DND-41 (cell line): ENCODE measurements around the gene FARP1.

Experiments used
- ATAC-seq: fragments of 200-7000 bp; cut with Tn5 transposase; 3 replicates; pipeline ENCODE4 v1.9.1; 2021; ENCODE audit warnings: low read depth; ENCODE audit not compliant: insufficient read depth
- DNase-seq: peaks from one replicate; pipeline ENCODE4 v3.0.0-alpha.2; 2020
- H2AFZ ChIP-seq: 2 replicates; pipeline ENCODE4 v1.6.0; 2012; ENCODE audit warnings: low read depth, low read length
- H3K27ac ChIP-seq: 2 replicates; pipeline ENCODE4 v1.5.1; 2012; ENCODE audit warnings: low read length, inconsistent platforms
- H3K27me3 ChIP-seq: fragments of 200-600 bp; sonication (generic); 2 replicates; pipeline ENCODE4 v1.6.0; 2012; ENCODE audit warnings: low read length, mild to moderate bottlenecking, inconsistent platforms; ENCODE audit not compliant: insufficient read depth, poor library complexity
- H3K36me3 ChIP-seq: 2 replicates; pipeline ENCODE4 v1.5.1; 2012; ENCODE audit warnings: low read length, inconsistent platforms; ENCODE audit not compliant: insufficient read depth
- H3K4me1 ChIP-seq: 2 replicates; pipeline ENCODE4 v1.5.1; 2012; ENCODE audit warnings: mild to moderate bottlenecking, low read length; ENCODE audit not compliant: insufficient read depth
- H3K4me2 ChIP-seq: 2 replicates; pipeline ENCODE4 v1.6.0; 2012; ENCODE audit warnings: mild to moderate bottlenecking, moderate library complexity, low read length, inconsistent platforms; ENCODE audit not compliant: insufficient read depth
- H3K4me3 ChIP-seq, 2 experiments: fragments of 200-600 bp in 1 of 2; shearing (Covaris generic) in 1 of 2; 2 replicates each; pipeline ENCODE4 v1.5.1; 2012 to 2016; ENCODE audit warnings: inconsistent platforms in 2 of 2, low read length in 2 of 2, mild to moderate bottlenecking in 2 of 2, low read depth in 1 of 2, moderate library complexity in 1 of 2
- H3K79me2 ChIP-seq: 2 replicates; pipeline ENCODE4 v1.6.0; 2012; ENCODE audit warnings: low read length, inconsistent platforms; ENCODE audit not compliant: insufficient read depth
- H3K9ac ChIP-seq: 2 replicates; pipeline ENCODE4 v1.6.0; 2012; ENCODE audit warnings: low read depth, mild to moderate bottlenecking, inconsistent platforms, low read length, moderate library complexity
- H3K9me3 ChIP-seq: 2 replicates; pipeline ENCODE4 v1.5.1; 2012; ENCODE audit warnings: low read length, moderate library complexity, mild to moderate bottlenecking, inconsistent platforms; ENCODE audit not compliant: insufficient read depth, severe bottlenecking
- H4K20me1 ChIP-seq: 2 replicates; pipeline ENCODE4 v1.6.0; 2012; ENCODE audit warnings: low read length; ENCODE audit not compliant: insufficient read depth
- EZH2 ChIP-seq: IDR thresholded peaks from 3 replicates; pipeline ENCODE4 v1.6.1; 2012; ENCODE audit warnings: borderline replicate concordance, low read depth, mild to moderate bottlenecking, moderate library complexity, low read length, inconsistent platforms; ENCODE audit not compliant: severe bottlenecking
- TF ChIP-seq, protein P1 (sequence below): IDR thresholded peaks from 2 replicates; pipeline ENCODE4 v1.5.1; 2012; ENCODE audit warnings: borderline replicate concordance, low read length, moderate library complexity, mild to moderate bottlenecking; ENCODE audit not compliant: poor library complexity, severe bottlenecking; ENCODE audit errors: extremely low read depth

Gene FARP1

DNA sequence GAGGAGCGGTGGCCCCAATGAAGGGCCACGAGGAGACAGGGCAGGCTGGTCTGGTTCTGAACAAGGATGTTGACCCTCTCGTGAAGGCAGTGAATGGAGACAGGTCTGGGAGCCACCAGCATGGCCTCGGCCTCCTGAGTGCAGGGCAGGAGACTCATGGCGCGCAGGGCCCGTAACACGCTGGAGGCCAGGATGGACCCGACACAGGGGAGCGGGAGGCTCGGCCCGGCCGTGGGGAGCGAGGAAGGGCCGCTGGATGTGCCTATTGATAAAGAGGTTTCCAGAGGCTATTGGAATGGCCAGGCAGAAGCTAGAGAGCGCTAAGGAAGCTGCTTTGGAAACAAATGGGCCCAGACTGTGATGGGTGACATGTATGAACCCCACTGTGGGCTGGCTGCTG, 301.5 kb downstream of the FARP1 start:
- H3K4me2 ChIP-seq: no peak overlapping the region
- H3K27ac ChIP-seq: no peak overlapping the region
- H3K9ac ChIP-seq: no peak overlapping the region
- ATAC-seq (no peak), DNase-seq (no peak)
- no peak overlapping the region for H2AFZ ChIP-seq
- no peaks in the 10 kb centered on the region for H3K27me3 ChIP-seq
- H3K4me3 ChIP-seq: no peak overlapping the region
- H3K79me2 ChIP-seq: no peaks in the 10 kb centered on the region
- TF ChIP-seq, protein P1, sequence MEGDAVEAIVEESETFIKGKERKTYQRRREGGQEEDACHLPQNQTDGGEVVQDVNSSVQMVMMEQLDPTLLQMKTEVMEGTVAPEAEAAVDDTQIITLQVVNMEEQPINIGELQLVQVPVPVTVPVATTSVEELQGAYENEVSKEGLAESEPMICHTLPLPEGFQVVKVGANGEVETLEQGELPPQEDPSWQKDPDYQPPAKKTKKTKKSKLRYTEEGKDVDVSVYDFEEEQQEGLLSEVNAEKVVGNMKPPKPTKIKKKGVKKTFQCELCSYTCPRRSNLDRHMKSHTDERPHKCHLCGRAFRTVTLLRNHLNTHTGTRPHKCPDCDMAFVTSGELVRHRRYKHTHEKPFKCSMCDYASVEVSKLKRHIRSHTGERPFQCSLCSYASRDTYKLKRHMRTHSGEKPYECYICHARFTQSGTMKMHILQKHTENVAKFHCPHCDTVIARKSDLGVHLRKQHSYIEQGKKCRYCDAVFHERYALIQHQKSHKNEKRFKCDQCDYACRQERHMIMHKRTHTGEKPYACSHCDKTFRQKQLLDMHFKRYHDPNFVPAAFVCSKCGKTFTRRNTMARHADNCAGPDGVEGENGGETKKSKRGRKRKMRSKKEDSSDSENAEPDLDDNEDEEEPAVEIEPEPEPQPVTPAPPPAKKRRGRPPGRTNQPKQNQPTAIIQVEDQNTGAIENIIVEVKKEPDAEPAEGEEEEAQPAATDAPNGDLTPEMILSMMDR: no peak
- TF ChIP-seq EZH2: no peak
- no peaks in the 10 kb centered on the region for H3K9me3 ChIP-seq
- H4K20me1 ChIP-seq: peaks cover 5% of the 10 kb centered on the region
- peaks cover 7% of the 10 kb centered on the region for H3K4me1 ChIP-seq
- H3K36me3 ChIP-seq: peaks cover 17% of the 10 kb centered on the region; the same call in 1 of the 2 replicates

DNA sequence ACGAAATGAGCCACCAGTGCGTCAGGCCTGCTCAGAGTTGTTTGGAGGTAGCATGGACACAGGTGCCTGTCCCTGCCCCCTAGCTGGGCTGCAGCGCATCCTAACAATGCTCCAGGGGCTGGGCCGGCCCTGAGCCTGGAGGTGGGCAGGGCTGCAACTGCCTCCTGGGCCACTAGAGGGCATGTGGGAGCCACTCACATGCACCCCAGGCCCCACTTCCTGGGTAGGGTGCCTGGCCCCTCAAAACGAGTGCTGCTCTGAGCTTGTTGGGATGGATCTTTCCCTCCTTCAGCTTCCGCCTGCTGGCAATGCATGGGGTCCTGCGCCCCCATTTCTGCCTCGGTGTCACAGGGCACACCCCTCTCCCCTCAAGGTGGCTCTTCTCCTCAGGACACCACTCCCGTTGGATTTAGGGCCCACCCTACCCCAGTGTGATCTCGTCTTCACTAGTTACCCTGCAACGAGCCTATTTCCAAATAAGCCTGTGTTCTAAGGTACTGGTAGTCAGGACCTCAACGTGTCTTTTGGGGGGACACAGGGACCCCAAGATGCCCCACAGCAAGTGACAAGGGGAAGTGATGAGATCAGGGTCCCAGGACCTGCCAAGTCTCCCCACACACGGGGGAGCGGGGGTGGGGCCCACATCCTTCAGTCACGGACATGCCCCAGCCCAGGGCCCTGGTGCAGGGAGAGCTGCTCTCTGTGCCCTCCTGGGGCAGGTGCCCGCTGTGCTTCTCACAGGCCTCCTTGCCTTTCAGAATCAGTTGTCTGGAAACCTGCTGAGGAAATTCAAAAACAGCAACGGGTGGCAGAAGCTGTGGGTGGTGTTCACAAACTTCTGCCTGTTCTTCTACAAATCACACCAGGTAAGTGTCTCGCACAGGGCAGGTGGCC, 302.7 kb downstream of the FARP1 start:
- DNase-seq (peak; percentile 79), ATAC-seq (peak; percentile 91)
- H2AFZ ChIP-seq: peak overlapping the region; percentile 84
- peak overlapping the region in 1 of 2 experiments; percentile 40; a peak in 1 of 4 replicates for H3K4me3 ChIP-seq
- peak overlapping the region; percentile 60 for H3K27ac ChIP-seq
- peaks cover 26% of the 10 kb centered on the region for H3K36me3 ChIP-seq
- peak overlapping the region; percentile 68 for H3K4me2 ChIP-seq
- H3K27me3 ChIP-seq: no peaks in the 10 kb centered on the region
- 0 out of 2 replicates have a peak, but pooled peaks cover 3% of the 10 kb centered on the region for H3K79me2 ChIP-seq
- peaks cover 14% of the 10 kb centered on the region for H4K20me1 ChIP-seq
- TF ChIP-seq, protein P1: peak; percentile 99
- TF ChIP-seq EZH2: no peak
- H3K4me1 ChIP-seq: peaks cover 10% of the 10 kb centered on the region
- peak overlapping the region; percentile 32 for H3K9ac ChIP-seq
- no peaks in the 10 kb centered on the region for H3K9me3 ChIP-seq

DNA sequence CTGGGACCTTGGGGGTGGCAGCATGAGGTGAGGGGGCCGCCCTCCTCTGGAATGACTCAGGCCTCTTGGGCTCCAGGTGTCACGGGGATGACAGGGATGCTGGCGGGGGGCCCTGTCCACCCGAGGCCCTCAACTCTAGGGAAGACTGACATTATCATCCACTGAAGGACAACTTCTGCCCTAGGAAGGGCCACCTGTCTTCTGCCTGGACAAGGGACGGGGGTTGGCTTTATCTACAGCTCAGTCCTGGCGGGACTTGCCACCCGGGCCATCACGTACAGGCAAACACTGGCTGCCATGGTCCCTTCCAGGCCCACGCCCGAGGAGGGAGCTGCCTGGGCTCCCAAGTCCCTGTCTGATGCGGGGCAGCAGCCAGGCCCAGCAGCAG, 303.3 kb downstream of the FARP1 start:
- no peak overlapping the region for H3K9ac ChIP-seq

DNA sequence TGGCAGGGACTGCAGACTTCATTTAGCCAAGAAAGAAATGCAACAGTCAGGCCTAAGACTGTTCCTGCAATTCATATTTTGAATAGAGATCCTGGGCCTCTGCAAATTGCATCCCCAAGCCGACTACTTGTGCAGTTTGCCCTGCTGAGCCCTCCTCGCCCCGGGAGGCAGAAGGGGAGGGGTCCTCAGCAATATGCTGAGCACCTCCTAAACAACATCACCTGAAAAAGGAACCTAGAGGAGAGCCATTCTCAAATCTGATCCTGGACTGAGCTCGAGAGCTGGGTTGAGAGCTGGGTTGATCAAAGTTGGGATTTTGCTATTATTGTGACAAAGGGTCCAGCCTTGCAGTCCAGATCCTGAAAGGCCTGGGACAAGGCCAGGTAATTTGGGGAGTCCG, 304.2 kb downstream of the FARP1 start:
- Histone ChIP-seq H3K9me3 (no peaks in the 10 kb centered on the region), H3K4me1 (peaks cover 24% of the 10 kb centered on the region), H2AFZ (no peak overlapping the region), H3K27ac (no peak overlapping the region), H3K4me2 (no peak overlapping the region), H3K79me2 (0 out of 2 replicates have a peak, but pooled peaks cover 3% of the 10 kb centered on the region), H3K36me3 (peaks cover 34% of the 10 kb centered on the region), H3K27me3 (no peaks in the 10 kb centered on the region), H3K9ac (no peak overlapping the region), H4K20me1 (peaks cover 22% of the 10 kb centered on the region), H3K4me3 (no peak overlapping the region)
- ATAC-seq: no peak
- TF ChIP-seq, protein P1: no peak
- no peak for TF ChIP-seq EZH2
- DNase-seq: no peak

More for the DNA sequence above, 303.3 kb downstream of the FARP1 start:
- H3K4me3 ChIP-seq: no peak overlapping the region
- H4K20me1 ChIP-seq: peaks cover 19% of the 10 kb centered on the region
- H3K36me3 ChIP-seq: peaks cover 27% of the 10 kb centered on the region
- no peaks in the 10 kb centered on the region for H3K27me3 ChIP-seq
- no peaks in the 10 kb centered on the region for H3K9me3 ChIP-seq
- DNase-seq (no peak), ATAC-seq (no peak; the same call in 2 of the 3 replicates)
- peaks cover 17% of the 10 kb centered on the region for H3K4me1 ChIP-seq
- no peak overlapping the region for H3K4me2 ChIP-seq
- H2AFZ ChIP-seq: no peak overlapping the region
- H3K79me2 ChIP-seq: 0 out of 2 replicates have a peak, but pooled peaks cover 3% of the 10 kb centered on the region
- peak overlapping the region; percentile 60; the same call in 1 of the 2 replicates for H3K27ac ChIP-seq
- TF ChIP-seq EZH2: no peak
